Natural killer cell (primary cell): Measurements from ENCODE around the gene OR56B1. TPM values are rescaled to one million over a fixed set of nuclear protein-coding genes. Genes with fewer than 3 reads are reported as not detected.

Source experiments
- ATAC-seq, 3 donors: fragments of 150-1000 bp in 2 of 3; fragments of 200-7000 bp in 1 of 3; cut with Tn5 transposase; 1 replicate in 1 of 3; 2 replicates in 2 of 3; pipeline ENCODE4 v1.10.0; 2021; ENCODE audit warnings: mild to moderate bottlenecking in 2 of 3, moderate library complexity in 2 of 3
- DNase-seq, 2 donors: peaks; one replicate each; pipeline versions ENCODE4 v3.0.0 to v3.0.0-alpha.2; 2013 to 2021; ENCODE audit warnings: mixed read lengths in 1 of 2
- H3K27ac ChIP-seq: one replicate; pipeline ENCODE4 v1.5.1; 2013; ENCODE audit warnings: mild to moderate bottlenecking, low read length
- H3K27me3 ChIP-seq: one replicate; pipeline ENCODE4 v1.6.1; 2013; ENCODE audit warnings: low read length; ENCODE audit not compliant: control insufficient read depth, insufficient read depth
- H3K36me3 ChIP-seq: one replicate; pipeline ENCODE4 v1.6.1; 2013; ENCODE audit warnings: low read length; ENCODE audit not compliant: control insufficient read depth, insufficient read depth
- H3K4me1 ChIP-seq: one replicate; pipeline ENCODE4 v1.6.1; 2013; ENCODE audit warnings: low read length; ENCODE audit not compliant: control insufficient read depth, insufficient read depth
- H3K4me3 ChIP-seq: one replicate; pipeline ENCODE4 v1.5.1; 2013; ENCODE audit warnings: low read length
- H3K9me3 ChIP-seq: one replicate; pipeline ENCODE4 v1.6.1; 2013; ENCODE audit warnings: low read length; ENCODE audit not compliant: control insufficient read depth, insufficient read depth
- H3K27ac Mint-ChIP-seq, 2 donors: one replicate each; pipeline ENCODE4 v1.8.0; 2022; ENCODE audit warnings: mild to moderate bottlenecking in 2 of 2, mixed read lengths in 2 of 2, moderate library complexity in 1 of 2
- H3K27me3 Mint-ChIP-seq, 2 donors: one replicate each; pipeline ENCODE4 v1.8.0; 2022; ENCODE audit warnings: low read depth in 2 of 2, mixed read lengths in 2 of 2
- H3K36me3 Mint-ChIP-seq: one replicate; pipeline ENCODE4 v1.8.0; 2022; ENCODE audit warnings: mixed read lengths
- H3K4me1 Mint-ChIP-seq, 2 donors: one replicate each; pipeline ENCODE4 v1.8.0; 2022; ENCODE audit warnings: mixed read lengths in 2 of 2
- H3K4me3 Mint-ChIP-seq: one replicate; pipeline ENCODE4 v1.8.0; 2022; ENCODE audit warnings: mild to moderate bottlenecking, moderate library complexity, mixed read lengths
- H3K9me3 Mint-ChIP-seq, 2 donors: one replicate each; pipeline ENCODE4 v1.8.0; 2022; ENCODE audit warnings: mixed read lengths in 2 of 2
- WGBS: methylation state at CpG from one replicate; pipeline ENCODE4 v1.1.7; 2013; ENCODE audit warnings: missing lambda C conversion rate; ENCODE audit not compliant: insufficient coverage; 5-methylcytosine and 5-hydroxymethylcytosine counted together
- intact Hi-C: fragments of 100-400 bp; cut with micrococcal nuclease; formaldehyde crosslinking; loops from one replicate; pipeline ENCODE4 v1.14.2; 2022
- total RNA-seq, 4 donors: library from RNA; stranded (reverse); fragments of 120-200 nt in 1 of 4; gene quantifications; one replicate each; pipeline versions ENCODE4 v1.2.3 to v1.2.4, GENCODE V29; 2013 to 2022
- TF ChIP-seq, protein P1 (sequence below): fragments of 200-600 bp; IDR thresholded peaks from one replicate; pipeline ENCODE4 v1.8.0; 2022; ENCODE audit warnings: antibody characterized with exemption

Gene OR56B1
- total RNA-seq, 3 donors from 2014 or later (not counting 1 experiment from before 2014, with no cell fraction given), result 0.18 to 0.93 (median 0.42) TPM

GRCh38 chr11:5727691-5728090 lies 8.6 kb upstream of the OR56B1 start:
- DNase-seq (no peak), ATAC-seq (no peak)
- WGBS, result 100% methylated on average over 1 of the region's 1 CpG
- H3K9me3 Mint-ChIP-seq, result no peaks in the 10 kb centered on the region
- Histone ChIP-seq H3K4me1 (no peaks in the 10 kb centered on the region), H3K27ac (no peak overlapping the region), H3K27me3 (no peaks in the 10 kb centered on the region), H3K9me3 (no peaks in the 10 kb centered on the region), H3K36me3 (no peaks in the 10 kb centered on the region), H3K4me3 (no peak overlapping the region)
- no peak overlapping the region for H3K27ac Mint-ChIP-seq
- no peaks in the 10 kb centered on the region for H3K4me1 Mint-ChIP-seq
- H3K36me3 Mint-ChIP-seq, result no peaks in the 10 kb centered on the region
- TF ChIP-seq, protein P1, sequence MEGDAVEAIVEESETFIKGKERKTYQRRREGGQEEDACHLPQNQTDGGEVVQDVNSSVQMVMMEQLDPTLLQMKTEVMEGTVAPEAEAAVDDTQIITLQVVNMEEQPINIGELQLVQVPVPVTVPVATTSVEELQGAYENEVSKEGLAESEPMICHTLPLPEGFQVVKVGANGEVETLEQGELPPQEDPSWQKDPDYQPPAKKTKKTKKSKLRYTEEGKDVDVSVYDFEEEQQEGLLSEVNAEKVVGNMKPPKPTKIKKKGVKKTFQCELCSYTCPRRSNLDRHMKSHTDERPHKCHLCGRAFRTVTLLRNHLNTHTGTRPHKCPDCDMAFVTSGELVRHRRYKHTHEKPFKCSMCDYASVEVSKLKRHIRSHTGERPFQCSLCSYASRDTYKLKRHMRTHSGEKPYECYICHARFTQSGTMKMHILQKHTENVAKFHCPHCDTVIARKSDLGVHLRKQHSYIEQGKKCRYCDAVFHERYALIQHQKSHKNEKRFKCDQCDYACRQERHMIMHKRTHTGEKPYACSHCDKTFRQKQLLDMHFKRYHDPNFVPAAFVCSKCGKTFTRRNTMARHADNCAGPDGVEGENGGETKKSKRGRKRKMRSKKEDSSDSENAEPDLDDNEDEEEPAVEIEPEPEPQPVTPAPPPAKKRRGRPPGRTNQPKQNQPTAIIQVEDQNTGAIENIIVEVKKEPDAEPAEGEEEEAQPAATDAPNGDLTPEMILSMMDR, result no peak
- intact Hi-C loops, result no loop called here
- H3K4me3 Mint-ChIP-seq, result no peak overlapping the region
- H3K27me3 Mint-ChIP-seq, result peaks cover 4 to 12% of the 10 kb centered on the region in 2 donors

DNA sequence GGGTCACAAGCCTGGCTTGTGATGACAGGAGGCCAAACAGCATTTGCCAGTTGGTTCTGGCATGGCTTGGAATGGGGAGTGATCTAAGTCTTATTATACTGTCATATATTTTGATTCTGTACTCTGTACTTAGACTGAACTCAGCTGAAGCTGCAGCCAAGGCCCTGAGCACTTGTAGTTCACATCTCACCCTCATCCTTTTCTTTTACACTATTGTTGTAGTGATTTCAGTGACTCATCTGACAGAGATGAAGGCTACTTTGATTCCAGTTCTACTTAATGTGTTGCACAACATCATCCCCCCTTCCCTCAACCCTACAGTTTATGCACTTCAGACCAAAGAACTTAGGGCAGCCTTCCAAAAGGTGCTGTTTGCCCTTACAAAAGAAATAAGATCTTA lies 843 bp downstream of the OR56B1 start:
- Mint-ChIP-seq H3K4me3 (no peak overlapping the region), H3K36me3 (peaks cover 20% of the 10 kb centered on the region), H3K27ac (no peak overlapping the region), H3K9me3 (peaks cover 6 to 14% of the 10 kb centered on the region in 2 donors), H3K27me3 (peaks cover 12 to 17% of the 10 kb centered on the region in 2 donors), H3K4me1 (no peaks in the 10 kb centered on the region)
- Histone ChIP-seq H3K36me3 (no peaks in the 10 kb centered on the region), H3K27me3 (no peaks in the 10 kb centered on the region), H3K27ac (no peak overlapping the region), H3K9me3 (peaks cover 6% of the 10 kb centered on the region), H3K4me1 (no peaks in the 10 kb centered on the region), H3K4me3 (no peak overlapping the region)
- no peak for ATAC-seq
- intact Hi-C loops, result no loop called here
- TF ChIP-seq, protein P1, result no peak
- DNase-seq, result no peak

DNA sequence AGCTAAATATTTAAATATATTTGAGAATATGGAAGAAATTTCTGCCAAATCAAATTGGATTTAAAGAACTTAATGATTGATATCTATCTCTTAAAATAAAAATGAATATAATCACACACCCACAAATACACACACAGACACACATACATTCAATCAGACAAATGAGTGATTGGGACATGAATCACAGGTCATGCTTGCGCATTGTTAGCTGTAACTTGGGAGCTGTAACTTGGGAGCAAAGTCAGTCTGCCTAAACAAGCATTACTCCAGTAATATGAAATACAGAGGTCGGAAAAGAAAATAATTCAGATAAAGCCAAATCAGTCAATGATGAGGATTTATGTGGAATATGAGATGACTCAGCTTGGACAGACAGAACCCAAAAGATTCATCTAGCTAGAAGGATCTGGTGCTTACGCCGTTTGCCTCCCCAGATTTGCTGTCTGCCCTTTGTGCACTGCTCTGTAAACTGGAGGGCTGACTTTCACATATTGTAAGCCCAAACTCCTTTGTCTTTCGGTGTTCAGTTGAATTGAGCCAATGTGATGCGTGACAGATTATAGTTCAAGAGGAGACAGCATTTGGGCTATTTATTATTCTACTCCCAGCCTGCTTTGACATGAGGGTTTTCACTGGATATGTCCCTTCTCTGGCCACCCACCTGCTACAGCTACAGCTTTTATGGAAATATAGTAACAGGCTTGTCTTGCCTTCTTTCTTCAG lies 1.6 kb downstream of the OR56B1 start:
- Mint-ChIP-seq H3K4me3 (no peak overlapping the region), H3K27ac (no peak overlapping the region), H3K36me3 (peaks cover 27% of the 10 kb centered on the region), H3K9me3 (peaks cover 7 to 14% of the 10 kb centered on the region in 2 donors), H3K4me1 (no peaks in the 10 kb centered on the region), H3K27me3 (peaks cover 15 to 17% of the 10 kb centered on the region in 2 donors)
- DNase-seq, result no peak
- Histone ChIP-seq H3K36me3 (no peaks in the 10 kb centered on the region), H3K4me1 (no peaks in the 10 kb centered on the region), H3K4me3 (no peak overlapping the region), H3K27me3 (no peaks in the 10 kb centered on the region), H3K9me3 (peaks cover 6% of the 10 kb centered on the region), H3K27ac (no peak overlapping the region)
- ATAC-seq, result no peak
- intact Hi-C loops, result no loop called here
- 100% methylated on average over 6 of the region's 6 CpGs for WGBS
- TF ChIP-seq, protein P1, result no peak

GRCh38 chr11:5738431-5738830 lies 2.2 kb downstream of the OR56B1 start:
- Histone ChIP-seq H3K4me1 (no peaks in the 10 kb centered on the region), H3K9me3 (peaks cover 6% of the 10 kb centered on the region), H3K27ac (no peak overlapping the region), H3K27me3 (peaks cover 2% of the 10 kb centered on the region), H3K4me3 (no peak overlapping the region), H3K36me3 (no peaks in the 10 kb centered on the region)
- Mint-ChIP-seq H3K4me3 (no peak overlapping the region), H3K4me1 (no peaks in the 10 kb centered on the region), H3K36me3 (peaks cover 30% of the 10 kb centered on the region), H3K27ac (no peak overlapping the region), H3K27me3 (peaks cover 17 to 21% of the 10 kb centered on the region in 2 donors), H3K9me3 (peaks cover 9 to 14% of the 10 kb centered on the region in 2 donors)
- ATAC-seq (no peak), DNase-seq (no peak)
- no CpG with 5 or more reads among the region's 1 CpG for WGBS
- TF ChIP-seq, protein P1, result no peak
- intact Hi-C loops, result no loop called here
